Ovary (tissue), 3 donors: ENCODE measurements around the gene PHC1.

Experiments used
- POLR2A ChIP-seq: fragments of 450-650 bp; IDR thresholded peaks from one replicate; pipeline ENCODE4 v1.6.1; 2017; ENCODE audit warnings: antibody characterized with exemption, mild to moderate bottlenecking, moderate library complexity
- TF ChIP-seq, protein P1 (sequence below), 3 donors: fragments of 450-650 bp in 2 of 3; fragments of 200-600 bp in 1 of 3; IDR thresholded peaks; one replicate each; pipeline versions ENCODE4 v1.5.1 to v1.8.0; 2016 to 2022; ENCODE audit warnings: antibody characterized with exemption in 3 of 3, mild to moderate bottlenecking in 1 of 3
- donor health status: DM: no; HTN: no; CAD: no.

DNA sequence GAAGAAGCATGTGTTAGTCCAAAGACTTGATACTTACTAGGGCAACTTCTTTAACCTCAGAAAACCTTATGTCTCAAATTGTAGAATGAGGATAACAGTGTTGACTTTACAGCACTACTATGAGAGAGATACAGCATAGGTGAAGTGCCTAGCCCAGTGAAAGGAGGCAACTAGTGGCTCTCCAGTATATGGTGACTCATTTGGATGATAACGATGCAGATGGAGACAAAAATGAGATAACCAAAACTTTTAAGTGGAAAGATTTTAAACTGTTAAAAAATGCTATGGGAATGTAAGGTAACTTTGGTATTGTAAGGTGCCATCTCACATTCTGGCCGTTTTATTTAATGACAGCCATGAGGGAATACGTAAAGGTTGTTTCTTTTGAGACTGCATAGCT, 2.7 kb downstream of the PHC1 start:
- TF ChIP-seq, protein P1, sequence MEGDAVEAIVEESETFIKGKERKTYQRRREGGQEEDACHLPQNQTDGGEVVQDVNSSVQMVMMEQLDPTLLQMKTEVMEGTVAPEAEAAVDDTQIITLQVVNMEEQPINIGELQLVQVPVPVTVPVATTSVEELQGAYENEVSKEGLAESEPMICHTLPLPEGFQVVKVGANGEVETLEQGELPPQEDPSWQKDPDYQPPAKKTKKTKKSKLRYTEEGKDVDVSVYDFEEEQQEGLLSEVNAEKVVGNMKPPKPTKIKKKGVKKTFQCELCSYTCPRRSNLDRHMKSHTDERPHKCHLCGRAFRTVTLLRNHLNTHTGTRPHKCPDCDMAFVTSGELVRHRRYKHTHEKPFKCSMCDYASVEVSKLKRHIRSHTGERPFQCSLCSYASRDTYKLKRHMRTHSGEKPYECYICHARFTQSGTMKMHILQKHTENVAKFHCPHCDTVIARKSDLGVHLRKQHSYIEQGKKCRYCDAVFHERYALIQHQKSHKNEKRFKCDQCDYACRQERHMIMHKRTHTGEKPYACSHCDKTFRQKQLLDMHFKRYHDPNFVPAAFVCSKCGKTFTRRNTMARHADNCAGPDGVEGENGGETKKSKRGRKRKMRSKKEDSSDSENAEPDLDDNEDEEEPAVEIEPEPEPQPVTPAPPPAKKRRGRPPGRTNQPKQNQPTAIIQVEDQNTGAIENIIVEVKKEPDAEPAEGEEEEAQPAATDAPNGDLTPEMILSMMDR (IDR thresholded peaks at IDR 0.05): no peak
- TF ChIP-seq POLR2A: no peak
